Fibroblast of skin of left quadriceps (primary cell): ENCODE measurements around the gene MRAS.

ENCODE experiments used
- DNase-seq, 2 experiments: peaks; one replicate each; pipeline ENCODE4 v3.0.0-alpha.2; 2013; ENCODE audit warnings: low read depth in 2 of 2

Gene MRAS

GRCh38 chr3:138340511-138340910 lies 7.9 kb upstream of the MRAS start:
- DNase-seq: no peak

DNA sequence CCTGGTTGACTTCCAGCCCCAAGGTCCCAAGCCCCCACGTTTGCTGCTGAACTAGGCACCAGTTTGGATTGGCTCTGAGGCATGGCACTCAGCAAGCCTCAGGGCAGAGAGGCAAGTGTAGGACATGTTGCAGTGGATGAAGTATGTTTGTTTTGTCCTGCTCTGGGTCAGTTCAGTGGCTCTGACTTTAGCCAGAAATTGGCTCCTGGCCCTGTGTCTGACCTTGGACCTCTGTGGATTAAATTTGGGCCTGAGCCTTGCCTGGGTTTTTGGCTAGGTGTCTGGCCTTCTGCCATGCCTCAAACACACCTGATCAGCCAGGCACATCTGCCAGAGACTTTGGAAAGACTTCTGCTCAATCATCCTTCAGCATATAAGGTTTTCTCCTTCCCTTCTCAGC lies 3.6 kb upstream of the MRAS start:
- DNase-seq: no peak

- DNase-seq: no peak
Observed at GRCh38 chr3:138348754-138349739, 668 bp downstream of the MRAS start.

DNA sequence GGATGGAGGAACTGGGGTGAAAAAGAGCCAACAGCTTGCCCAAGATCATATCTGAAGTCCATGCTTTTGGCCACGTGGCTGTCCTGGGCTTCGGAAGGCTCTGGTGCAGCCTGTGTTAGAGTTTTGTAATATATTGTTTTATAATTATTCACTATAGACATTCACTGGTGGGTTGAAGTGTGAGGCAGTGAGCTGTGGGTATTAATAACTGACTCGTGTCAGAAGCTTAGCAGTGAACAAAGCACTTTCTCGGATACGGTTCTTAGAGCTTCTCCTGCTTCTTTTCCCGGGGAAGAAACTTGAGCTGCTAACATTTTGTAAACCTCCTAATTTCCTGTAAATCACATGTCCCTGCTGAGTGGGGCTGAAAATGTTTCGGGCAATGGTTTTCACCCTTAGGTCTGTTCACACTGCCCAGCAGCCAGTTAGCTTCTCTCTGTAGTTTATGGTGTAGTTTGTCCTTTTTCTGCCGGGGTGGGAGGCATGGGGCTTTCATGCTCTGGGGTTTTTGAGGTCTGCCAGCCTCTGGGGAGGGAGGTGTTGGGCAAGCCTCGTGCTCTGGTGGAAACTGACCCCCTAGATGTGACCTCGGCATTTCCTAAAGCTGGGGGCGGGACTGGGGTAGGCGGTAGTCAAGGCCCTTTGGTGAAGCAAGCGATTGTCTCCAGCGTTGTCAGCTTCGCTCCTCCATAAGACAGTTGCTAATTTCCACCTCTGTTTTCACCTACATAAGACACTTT lies 1.7 kb downstream of the MRAS start:
- no peak for DNase-seq

GRCh38 chr3:138351151-138351550 lies 2.8 kb downstream of the MRAS start:
- DNase-seq: no peak

GRCh38 chr3:138351916-138352550 lies 3.7 kb downstream of the MRAS start:
- DNase-seq: no peak

DNA sequence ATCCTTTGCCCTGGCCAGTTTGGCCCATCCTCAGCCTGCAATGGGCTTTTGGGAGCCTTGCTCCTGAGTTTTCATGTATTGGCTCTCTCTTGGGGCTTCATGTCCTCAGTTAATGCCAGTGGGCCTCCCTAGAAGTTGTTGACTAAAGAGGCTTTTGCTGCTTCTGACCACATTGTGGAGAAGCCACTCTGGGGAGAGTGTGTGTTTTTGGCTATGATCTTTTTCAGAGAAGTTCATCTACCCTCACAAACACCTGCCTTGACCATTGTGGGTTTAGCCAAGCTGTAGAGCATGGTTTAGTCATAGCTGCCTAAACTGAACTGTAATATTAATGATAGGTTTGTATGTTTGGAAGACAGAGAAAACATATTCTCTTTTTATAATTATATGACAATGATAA lies 6.0 kb downstream of the MRAS start:
- no peak for DNase-seq

GRCh38 chr3:138355071-138355470 lies 6.7 kb downstream of the MRAS start:
- no peak for DNase-seq

- no peak for DNase-seq
Observed at GRCh38 chr3:138356730-138357405, 8.5 kb downstream of the MRAS start.

DNA sequence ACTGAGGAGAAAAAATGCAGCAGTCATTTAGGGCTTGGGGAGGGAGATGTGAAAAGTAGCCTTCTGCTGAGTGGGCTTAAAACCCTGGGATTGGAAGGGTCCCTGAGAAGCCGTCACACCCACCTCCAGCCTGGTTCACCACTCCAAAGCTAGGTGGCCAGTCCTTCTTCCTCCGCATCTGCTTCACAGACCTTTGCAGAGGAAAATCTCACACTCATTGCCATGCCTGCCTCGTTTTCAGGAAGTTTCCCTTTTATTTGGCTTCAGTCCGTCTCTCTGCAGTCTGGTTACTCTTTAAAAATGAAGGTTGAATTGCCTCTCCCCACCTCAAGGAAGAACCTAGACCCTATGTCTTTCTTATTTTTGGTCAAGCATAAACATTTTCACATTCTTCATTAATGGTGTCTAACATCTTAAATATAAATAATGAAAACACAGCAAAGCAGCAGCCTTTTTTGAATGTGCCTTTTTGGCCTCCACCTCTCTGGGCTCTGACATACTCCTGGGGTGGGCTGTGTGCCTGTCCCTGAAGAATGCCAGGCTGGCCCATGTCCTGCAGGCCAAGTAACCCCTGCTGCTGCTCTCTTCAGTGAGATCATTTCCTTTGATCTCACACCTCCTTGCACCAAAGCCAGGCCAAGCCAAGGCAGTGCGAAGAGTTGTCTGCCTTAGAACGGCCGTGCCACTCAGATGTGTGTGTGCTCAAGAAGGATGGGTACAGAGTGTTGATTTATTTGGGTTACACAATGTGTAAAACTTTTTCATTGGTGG lies 11.0 kb downstream of the MRAS start:
- no peak for DNase-seq

- DNase-seq: no peak
Observed at GRCh38 chr3:138359919-138360868, 11.8 kb downstream of the MRAS start.

DNA sequence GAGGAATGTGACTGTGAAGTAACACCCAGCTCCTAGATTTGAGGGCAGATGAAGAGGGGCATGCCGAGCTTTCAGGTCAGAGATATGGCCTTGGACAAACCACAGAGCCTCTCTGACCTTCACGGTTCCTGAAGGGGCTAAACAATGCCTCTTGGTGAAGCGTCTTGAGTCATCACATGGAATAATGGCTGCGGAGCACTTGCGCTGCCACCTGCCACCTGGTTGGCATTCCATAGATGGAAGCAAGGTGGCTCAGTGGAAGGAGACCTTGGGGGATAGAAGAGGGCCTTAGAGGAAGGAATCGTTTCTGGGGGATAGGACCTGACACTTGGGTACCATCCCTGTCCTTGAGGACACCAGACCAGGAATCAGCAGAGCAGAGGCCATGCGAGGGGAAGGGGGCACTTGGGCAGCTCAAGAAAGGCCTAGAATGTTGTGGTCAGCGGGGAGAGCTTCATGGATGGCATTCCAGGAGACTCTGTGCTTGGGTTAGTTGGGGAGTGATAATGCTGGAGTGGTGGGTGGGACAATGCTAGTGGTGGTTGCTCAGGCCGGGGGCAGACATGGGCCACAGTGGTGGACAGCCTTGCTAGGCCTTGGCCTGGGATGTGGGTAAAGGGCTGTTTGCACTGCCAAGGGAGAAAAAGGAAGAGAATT lies 12.6 kb downstream of the MRAS start:
- no peak for DNase-seq

DNA sequence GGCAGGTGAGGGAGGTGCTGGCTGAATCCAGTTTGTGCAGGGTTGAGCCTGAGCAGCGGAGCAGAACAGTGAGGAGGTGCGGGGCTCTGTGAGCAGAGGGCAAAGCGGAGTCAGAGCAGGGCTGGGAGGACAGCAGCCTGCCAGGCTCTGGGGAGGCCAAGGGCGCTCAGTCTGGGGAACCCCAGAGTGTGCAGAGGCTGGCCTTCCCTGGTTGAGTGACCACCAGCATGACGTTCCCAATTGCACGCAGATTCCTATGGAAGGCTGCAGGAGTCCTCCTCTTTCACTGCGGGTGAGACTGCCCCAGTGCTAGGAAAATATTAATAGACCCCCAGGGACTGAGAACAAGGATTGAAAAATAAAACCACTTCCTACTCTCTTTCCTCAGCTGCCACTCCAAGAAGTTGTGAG lies 13.2 kb downstream of the MRAS start:
- DNase-seq: no peak

DNA sequence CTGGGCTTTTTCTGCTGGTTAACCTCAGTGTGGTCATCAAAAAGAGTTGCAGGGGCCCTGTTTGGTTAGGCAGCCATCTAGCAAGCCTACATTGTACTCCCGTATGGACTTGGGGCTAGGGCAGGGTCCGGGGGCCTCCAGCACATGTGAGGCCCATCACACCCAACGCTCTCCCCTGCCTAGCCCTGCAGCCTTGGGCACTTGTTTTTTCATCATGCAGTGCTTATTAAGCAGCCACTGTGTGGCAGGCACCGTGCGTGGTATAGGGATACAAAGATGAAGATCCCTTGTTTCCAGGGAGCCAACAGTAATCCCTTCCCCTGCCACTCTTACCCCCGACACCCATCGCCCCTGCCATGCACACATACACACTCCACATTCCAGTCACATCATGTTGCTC lies 14.2 kb downstream of the MRAS start:
- no peak for DNase-seq

GRCh38 chr3:138363322-138363721 lies 14.9 kb downstream of the MRAS start:
- DNase-seq: no peak

- no peak for DNase-seq
Observed at GRCh38 chr3:138364356-138365252, 16.2 kb downstream of the MRAS start.

DNA sequence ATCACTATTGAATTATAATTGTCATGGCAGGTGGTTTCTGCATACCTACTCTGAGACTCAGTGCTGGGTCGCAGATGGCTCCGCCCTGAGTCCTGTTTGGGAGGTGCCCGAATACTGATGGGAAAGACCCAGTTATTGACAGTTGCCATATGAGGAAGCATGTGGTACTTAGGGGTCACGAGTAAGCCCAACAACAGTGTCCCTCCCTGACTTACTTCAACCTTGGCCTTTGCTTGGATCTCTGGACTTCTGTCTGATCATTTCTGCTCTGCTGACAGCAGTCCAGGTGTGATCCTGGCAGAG lies 16.8 kb downstream of the MRAS start:
- no peak for DNase-seq

DNA sequence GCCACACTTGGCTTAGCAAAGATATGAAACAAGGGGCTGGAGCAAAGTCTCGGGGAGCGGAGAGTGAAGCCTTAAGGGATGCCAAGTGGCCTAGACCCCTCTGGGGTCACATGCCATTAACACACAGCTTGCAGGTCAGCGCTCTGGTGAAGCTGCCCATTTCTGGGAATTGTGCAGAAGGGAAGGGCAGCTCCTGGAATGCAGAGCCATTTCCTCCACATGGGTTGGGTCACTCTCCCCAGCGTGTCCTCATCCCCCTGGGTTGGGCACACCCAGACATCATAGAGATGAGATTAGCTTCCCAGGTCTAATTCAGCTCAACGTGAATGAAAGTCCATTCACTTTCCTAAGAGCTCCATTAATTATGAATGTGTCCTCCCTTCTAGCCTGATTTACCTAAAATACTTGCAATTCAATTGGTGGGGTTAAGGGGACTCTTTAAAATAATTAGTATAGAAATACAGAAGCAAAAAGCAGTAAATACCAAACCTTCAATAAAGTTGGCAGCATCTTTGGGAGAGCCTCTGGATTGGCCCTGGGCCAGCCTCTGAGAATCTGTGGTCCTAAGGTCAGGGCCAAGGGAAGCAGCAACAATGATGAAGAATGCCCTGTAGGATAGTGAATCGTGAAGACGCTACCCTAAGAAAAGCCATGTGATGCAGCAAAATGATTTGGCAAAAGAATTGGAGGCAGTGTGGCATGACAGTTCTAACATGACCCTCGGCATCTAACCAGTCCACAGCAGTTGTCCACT lies 17.8 kb downstream of the MRAS start:
- no peak for DNase-seq
